Astrocyte of the cerebellum (primary cell): ENCODE measurements around the gene MAFG.

Source experiments
- DNase-seq: peaks from one replicate; pipeline ENCODE4 v3.0.0-alpha.2; 2011; ENCODE audit warnings: low read depth
- H3K4me3 ChIP-seq: 2 replicates; pipeline ENCODE4 v1.5.1; 2011; ENCODE audit warnings: mild to moderate bottlenecking, low read depth, low read length, moderate library complexity
- CTCF ChIP-seq: IDR thresholded peaks from 2 replicates; pipeline ENCODE4 v1.5.1; 2012; ENCODE audit warnings: low read length, low read depth, moderate library complexity, mild to moderate bottlenecking; ENCODE audit errors: missing control alignments
- in situ Hi-C: cut with HindIII; loops from 2 replicates; pipeline ENCODE4 v1.10.0; 2017; ENCODE audit warnings: low sequenced_read_pairs

The MAFG gene

GRCh38 chr17:81934850-81935708 is 7.5 kb upstream of the MAFG start:
- TF ChIP-seq CTCF = no peak
- no peak overlapping the region for H3K4me3 ChIP-seq

GRCh38 chr17:81934098-81934757 is 6.7 kb upstream of the MAFG start:
- DNase-seq = no peak
- in situ Hi-C loops = no loop called here
- no peak for TF ChIP-seq CTCF
- no peak overlapping the region for H3K4me3 ChIP-seq

More at GRCh38 chr17:81934850-81935708, 7.5 kb upstream of the MAFG start:
- in situ Hi-C loops = no loop called here
- DNase-seq = no peak

GRCh38 chr17:81933178-81933699 is 5.7 kb upstream of the MAFG start:
- no peak for DNase-seq
- H3K4me3 ChIP-seq = no peak overlapping the region
- in situ Hi-C loops = no loop called here
- no peak for TF ChIP-seq CTCF

- in situ Hi-C loops = no loop called here
- DNase-seq = no peak
- H3K4me3 ChIP-seq = no peak overlapping the region
- no peak for TF ChIP-seq CTCF
Measured at GRCh38 chr17:81932333-81932983, 4.9 kb upstream of the MAFG start.

GRCh38 chr17:81931557-81932332 is 4.2 kb upstream of the MAFG start:
- no peak for TF ChIP-seq CTCF
- in situ Hi-C loops = no loop called here
- no peak overlapping the region for H3K4me3 ChIP-seq
- DNase-seq = no peak

GRCh38 chr17:81931189-81931556 is 3.6 kb upstream of the MAFG start:
- no peak for TF ChIP-seq CTCF
- no peak overlapping the region for H3K4me3 ChIP-seq
- DNase-seq = no peak
- in situ Hi-C loops = no loop called here
